ENCODE measurements around the gene CD8B2.
"Not testable (repeated sequence)": the region's sequence is repeated elsewhere in the genome, so short reads cannot be mapped to it uniquely, and the experiment has no call there.

Gene CD8B2

DNA sequence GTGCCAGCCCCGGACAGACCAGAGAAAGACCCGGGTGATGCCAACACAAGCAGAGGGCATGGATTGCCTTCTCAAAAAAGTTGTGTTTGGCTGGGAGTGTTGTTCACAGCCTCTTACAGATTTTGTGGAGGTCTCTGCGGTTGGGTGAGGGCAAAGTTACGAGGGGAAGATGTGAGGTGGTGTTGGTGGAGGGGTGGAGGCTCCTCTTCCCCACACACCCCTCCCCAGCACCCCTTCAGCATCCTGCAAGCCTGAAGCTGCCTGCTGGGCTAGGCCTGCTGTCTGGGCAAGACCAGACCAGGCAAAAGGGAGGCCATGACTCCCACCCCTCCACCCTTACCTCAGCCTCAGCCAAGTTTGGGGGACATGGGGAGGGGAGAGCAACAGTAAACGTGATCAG lies 26.2 kb downstream of the CD8B2 start:
- not testable (repeated sequence) for DNase-seq

GRCh38 chr2:106514827-106515226 lies 27.7 kb downstream of the CD8B2 start:
- not testable (repeated sequence) for DNase-seq

DNA sequence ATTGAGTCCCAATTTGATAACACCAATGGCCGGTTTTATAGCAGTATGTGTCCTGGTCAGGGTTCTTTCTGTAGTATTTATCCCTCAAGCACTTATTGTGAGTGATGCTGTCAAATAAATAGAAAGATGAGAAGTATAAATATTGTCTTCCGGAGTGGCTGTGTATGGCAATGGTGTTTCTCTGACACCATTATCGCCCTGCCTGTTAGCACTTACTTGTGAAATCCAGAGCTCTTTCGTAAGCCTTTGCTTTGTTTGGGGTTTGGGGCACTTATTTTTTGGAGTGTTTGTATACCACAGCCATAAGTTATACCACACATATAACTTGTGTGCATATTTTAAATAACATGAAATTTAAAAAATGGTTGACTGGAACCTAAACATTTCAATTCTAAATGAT lies 29.3 kb downstream of the CD8B2 start:
- no peak for DNase-seq

GRCh38 chr2:106516864-106517263 lies 29.7 kb downstream of the CD8B2 start:
- DNase-seq: no peak

- DNase-seq: no peak
Observed at GRCh38 chr2:106517329-106517728, 30.2 kb downstream of the CD8B2 start.

GRCh38 chr2:106519767-106520166 lies 32.6 kb downstream of the CD8B2 start:
- no peak for DNase-seq

DNA sequence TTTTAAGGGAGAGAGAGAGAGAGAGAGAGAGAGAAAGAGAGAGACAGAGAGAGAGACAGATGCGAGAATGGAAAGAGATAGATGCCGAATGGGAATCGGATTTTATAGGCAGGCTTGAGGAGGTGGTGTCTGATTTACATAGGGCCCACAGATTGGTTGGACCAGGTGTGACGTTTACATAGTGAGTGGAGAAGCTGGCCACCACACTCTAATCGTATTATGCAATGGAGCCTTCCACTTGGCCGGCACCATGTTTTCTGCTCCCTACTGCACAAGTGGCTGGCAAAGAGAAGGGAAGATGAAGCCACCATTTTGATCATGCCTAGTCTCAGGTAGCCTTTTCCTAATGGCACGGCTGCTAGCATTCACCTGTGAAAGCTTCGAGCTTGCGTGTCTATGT lies 33.9 kb downstream of the CD8B2 start:
- DNase-seq: no peak

DNA sequence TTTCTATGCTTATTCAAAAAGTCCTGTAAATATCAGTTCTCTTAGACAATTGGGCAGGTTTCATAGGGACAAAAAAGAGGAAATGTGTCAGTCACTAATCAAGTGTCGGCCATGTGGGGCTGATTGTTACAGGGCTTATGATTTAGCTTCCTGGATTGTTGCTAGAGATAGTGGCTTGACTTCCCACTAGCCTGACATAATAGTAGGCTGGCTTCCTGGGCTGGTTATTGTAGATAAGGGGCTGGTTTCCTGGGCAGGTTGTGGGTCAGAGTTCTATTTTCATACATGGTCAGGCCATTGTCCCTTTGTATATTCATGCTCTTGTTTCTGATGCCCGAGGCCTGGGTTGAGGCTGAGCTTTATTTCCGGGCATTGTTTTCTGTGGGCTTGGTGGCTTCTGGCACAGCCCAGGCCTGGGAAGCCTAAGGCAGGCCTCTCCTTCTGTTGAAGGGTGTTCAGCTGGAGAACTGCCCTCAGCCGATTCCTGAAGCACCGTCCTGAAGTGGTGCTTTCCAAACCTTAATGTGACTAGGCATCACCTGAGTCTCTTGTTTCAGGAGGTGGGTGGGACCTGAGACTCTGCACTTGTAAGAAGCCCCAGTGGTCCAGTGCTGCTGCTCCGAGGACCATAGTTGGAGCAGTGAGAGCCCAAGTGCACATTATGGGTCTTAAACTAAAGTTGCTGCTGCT lies 37.0 kb downstream of the CD8B2 start:
- DNase-seq: no peak

DNA sequence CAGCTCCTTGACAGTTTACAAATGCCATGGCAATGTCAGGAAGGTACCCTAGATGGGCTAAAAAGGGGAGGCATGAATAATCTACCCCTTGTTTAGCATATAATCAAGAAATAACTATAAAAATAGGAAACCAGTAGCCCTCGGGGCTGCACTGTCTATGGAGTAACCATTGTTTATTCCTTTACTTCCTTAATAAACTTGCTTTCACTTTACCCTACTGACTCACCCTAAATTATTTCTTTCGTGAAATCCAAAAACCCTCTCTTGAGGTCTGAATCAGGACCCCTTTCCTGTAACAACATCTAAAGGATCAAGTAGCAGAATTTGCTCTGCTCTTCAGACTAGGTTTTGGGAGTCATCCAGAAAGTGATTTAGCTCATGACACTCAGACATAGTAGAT lies 43.7 kb downstream of the CD8B2 start:
- no peak for DNase-seq

- no peak for DNase-seq
Observed at GRCh38 chr2:106531676-106532214, 44.6 kb downstream of the CD8B2 start.

- no peak for DNase-seq
Observed at GRCh38 chr2:106532236-106532635, 45.1 kb downstream of the CD8B2 start.

DNA sequence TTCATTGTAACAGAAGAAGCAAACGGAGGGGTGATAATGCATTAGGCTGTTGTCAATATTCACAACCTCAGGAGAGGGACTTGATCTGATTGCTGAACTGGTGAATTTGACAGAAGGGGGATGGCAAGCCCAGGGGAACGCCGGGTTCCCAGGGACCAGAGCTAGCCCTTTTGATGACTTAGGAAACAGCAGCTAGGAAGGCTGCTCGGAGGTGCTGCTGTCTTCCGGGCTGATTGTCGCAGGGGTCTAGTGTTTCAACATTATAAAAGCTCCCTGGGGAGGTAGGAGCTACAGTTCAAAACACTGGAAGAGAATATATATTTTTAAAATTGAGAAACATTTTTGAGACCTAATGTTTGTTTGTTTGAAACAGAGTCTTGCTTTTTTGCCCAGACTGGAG lies 47.3 kb downstream of the CD8B2 start:
- no peak for DNase-seq

DNA sequence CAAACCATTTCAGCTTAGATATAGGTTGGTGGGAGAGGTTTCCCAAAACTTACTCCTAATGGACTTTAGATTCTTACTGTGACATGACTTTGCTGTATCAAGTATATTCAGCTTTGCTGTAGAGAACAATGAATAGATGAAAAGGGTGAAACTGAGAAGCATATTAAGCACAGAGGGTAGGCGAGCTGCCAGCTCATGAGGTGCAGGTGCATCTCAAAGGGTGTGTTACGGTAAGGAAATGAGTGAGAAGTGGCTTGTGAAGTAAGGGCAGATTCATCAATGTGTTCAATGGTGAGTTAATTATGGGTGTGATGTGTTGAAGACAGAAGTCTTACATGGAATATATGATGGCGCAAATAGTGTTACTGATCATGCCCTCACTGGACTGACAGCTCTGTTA lies 49.3 kb downstream of the CD8B2 start:
- no peak for DNase-seq

DNA sequence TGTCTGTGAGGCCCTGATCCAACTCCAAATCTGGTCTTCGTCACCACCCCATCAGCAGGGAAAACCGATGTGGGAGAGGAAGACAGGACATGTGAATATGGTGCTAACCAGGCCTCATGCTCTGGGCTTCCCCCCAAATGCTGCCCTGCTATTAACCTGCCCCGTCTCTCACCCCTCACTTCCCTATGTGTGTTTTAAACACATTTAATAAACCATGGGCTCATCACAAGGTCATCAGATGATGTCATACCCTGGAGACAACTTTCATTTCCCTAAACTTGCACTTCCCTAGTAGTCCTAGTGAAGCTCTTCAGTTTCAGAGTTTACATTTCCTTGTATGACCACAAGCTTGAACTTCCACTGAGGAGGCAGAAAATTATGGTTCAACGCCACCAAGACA lies 49.9 kb downstream of the CD8B2 start:
- no peak for DNase-seq

- no peak for DNase-seq
Observed at GRCh38 chr2:106537791-106538191, 50.6 kb downstream of the CD8B2 start.

DNA sequence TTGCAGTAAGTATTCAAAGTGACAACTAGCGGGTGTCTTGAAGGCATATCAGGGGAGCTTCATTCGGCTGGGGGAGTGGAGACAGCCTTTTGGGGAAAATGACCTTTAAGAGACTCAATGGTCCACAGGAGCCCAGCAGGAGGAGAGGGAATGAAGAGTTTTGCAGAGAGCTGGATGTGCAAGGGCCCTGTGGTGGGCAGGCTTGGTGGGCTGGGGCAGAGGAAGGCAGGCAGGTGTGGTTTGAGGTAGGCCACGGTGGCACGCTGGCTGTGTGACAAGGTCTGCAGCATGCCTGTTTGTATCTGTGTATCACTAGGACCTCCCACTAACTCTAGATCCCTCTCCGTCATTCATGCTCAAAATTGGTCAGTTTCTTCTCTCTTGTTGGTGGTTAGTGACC lies 53.7 kb downstream of the CD8B2 start:
- DNase-seq: no peak

- DNase-seq: no peak
Observed at GRCh38 chr2:106541333-106541732, 54.2 kb downstream of the CD8B2 start.

DNA sequence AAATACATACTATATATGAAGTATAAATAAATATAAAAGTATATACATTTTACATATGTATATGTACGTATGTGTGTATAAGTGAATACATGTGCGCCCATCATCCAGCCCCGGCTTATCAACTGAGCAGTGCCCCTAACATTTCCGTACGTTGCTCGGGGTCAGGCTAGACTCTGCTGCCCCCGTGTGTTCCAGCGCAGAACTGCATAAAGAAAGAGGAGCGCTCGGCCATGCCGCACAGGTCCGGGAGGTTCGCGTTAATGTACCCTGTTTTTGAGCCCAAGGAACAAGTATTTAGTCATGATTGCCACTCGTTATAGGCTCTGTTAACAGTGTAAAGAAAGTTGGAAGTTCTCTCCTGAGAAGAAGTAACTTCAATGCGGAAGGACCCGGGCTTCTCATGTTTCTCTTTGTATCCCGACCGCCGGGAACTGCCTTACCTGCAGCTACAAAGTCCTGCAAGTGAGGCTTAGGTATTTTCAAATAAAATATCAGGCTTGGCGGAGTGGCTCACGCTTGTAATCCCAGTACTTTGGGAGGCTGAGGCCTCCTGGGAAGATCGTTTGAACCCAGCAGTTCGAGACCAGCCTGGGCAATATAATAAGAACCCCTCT lies 55.7 kb downstream of the CD8B2 start:
- no peak for DNase-seq

GRCh38 chr2:106545007-106545406 lies 57.8 kb downstream of the CD8B2 start:
- DNase-seq: no peak

DNA sequence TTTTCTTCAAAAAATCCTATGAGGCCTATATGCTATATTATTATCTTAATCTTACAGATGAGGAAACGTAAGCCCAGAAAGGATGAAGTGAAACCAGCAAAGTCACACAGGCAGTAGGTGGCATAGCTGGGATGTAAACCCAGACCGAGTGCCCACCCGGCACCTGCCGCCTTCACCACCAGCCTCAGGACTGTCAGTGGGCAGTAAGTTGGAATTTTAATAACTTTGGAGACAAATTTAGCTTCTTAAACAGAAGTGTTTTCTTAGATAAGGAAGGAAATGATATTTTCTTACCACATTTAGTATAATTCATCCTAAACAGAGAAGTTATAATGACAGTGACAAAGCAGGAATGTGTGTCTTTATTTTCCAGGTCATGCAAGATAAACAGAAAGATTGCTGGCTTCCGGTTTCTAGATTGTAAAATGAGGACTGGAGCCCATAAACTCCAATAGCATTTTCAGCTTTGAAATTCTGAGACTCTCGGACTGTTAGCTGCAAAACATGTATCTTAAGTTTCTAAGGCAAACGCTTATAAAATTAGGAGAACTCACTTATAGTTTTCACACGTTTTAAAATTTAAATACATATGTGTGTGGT lies 59.3 kb downstream of the CD8B2 start:
- no peak for DNase-seq

- DNase-seq: no peak
Observed at GRCh38 chr2:106547164-106547903, 60.2 kb downstream of the CD8B2 start.

- no peak for DNase-seq
Observed at GRCh38 chr2:106551417-106552130, 64.4 kb downstream of the CD8B2 start.

DNA sequence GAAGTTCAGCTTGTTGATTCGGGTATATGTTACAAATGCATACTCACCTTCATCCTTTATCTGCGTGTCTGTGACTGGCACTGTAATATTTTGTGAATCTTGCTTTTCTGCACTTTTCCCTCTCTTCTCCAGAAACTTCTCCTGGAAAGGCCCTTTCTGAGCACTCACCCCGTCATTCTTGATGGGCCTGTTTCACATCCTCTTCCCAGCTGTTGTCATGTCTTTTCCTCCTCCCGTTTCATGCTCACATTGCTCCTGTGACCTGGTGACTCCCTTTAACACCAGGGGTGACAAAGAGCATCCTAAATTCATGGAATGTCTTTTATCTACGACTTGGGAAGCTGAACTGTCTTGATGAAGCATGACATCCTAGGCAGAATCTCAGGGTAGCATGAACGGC lies 65.8 kb downstream of the CD8B2 start:
- no peak for DNase-seq

All from NCI-H446 treated with DMSO at 0.1 percent for 48 hours (cell line).